WTC11 (cell line): ENCODE measurements around the gene EXOSC2. TPM values are rescaled to one million over a fixed set of nuclear protein-coding genes. Genes with fewer than 3 reads are reported as not detected.
A peak's percentile ranks its signal among the peaks of the same experiment; 100 is the strongest.

Experiments used
- ATAC-seq: fragments of 200-7000 bp; cut with Tn5 transposase; 2 replicates; pipeline ENCODE4 v1.10.0; 2021; ENCODE audit warnings: mild to moderate bottlenecking, moderate library complexity
- CTCF ChIA-PET: fragments of 300-600 bp; sonication (Branson Sonifier 250); formaldehyde crosslinking; loops from one replicate; lab custom pipeline; 2021; ENCODE audit warnings: antibody characterized with exemption; lab: Charles Lee
- POLR2A ChIA-PET: fragments of 350-600 bp; sonication (Branson Sonifier 250); formaldehyde crosslinking; loops from one replicate; lab custom pipeline; 2021; ENCODE audit warnings: antibody characterized with exemption; lab: Charles Lee
- DNase-seq: peaks from one replicate; pipeline ENCODE4 v3.0.0; 2021; ENCODE audit warnings: low spot score
- H3K27ac Mint-ChIP-seq: 2 replicates; pipeline ENCODE4 v1.8.0; 2021; ENCODE audit warnings: mixed read lengths
- H3K27me3 Mint-ChIP-seq: 2 replicates; pipeline ENCODE4 v1.8.0; 2021; ENCODE audit warnings: low read depth, mild to moderate bottlenecking, moderate library complexity, mixed read lengths
- H3K36me3 Mint-ChIP-seq: 2 replicates; pipeline ENCODE4 v1.8.0; 2021; ENCODE audit warnings: mixed read lengths
- H3K4me1 Mint-ChIP-seq: 2 replicates; pipeline ENCODE4 v1.8.0; 2022; ENCODE audit warnings: mixed read lengths
- H3K4me3 Mint-ChIP-seq: 2 replicates; pipeline ENCODE4 v1.8.0; 2021; ENCODE audit warnings: mild to moderate bottlenecking, moderate library complexity, mixed read lengths
- H3K9me3 Mint-ChIP-seq: 2 replicates; pipeline ENCODE4 v1.8.0; 2021; ENCODE audit warnings: mixed read lengths
- ATF6 ChIP-seq: sonication (generic); formaldehyde crosslinking; IDR thresholded peaks from 2 replicates; pipeline ENCODE4 v1.8.1; 2023; ENCODE audit warnings: mild to moderate bottlenecking, missing genetic modification reagents
- E2F5 ChIP-seq: sonication (generic); formaldehyde crosslinking; IDR thresholded peaks from 2 replicates; pipeline ENCODE4 v1.8.1; 2022; ENCODE audit warnings: mild to moderate bottlenecking, moderate library complexity, missing genetic modification reagents
- GRHL2 ChIP-seq: fragments of 250-450 bp; sonication (Bioruptor Pico); IDR thresholded peaks from 2 replicates; pipeline ENCODE4 v1.8.0; 2022; ENCODE audit warnings: mild to moderate bottlenecking, moderate library complexity; ENCODE audit not compliant: insufficient replicate concordance, severe bottlenecking
- MXD4 ChIP-seq: fragments of 250-450 bp; sonication (Bioruptor Pico); IDR thresholded peaks from 2 replicates; pipeline ENCODE4 v1.8.0; 2021; ENCODE audit warnings: mild to moderate bottlenecking, moderate library complexity, borderline replicate concordance
- NR1H2 ChIP-seq: sonication (generic); formaldehyde crosslinking; IDR thresholded peaks from 2 replicates; pipeline ENCODE4 v1.9.0; 2021; ENCODE audit warnings: mild to moderate bottlenecking, moderate library complexity, missing genetic modification reagents
- NR2C2 ChIP-seq: sonication (generic); formaldehyde crosslinking; IDR thresholded peaks from 2 replicates; pipeline ENCODE4 v1.8.0; 2022; ENCODE audit warnings: mild to moderate bottlenecking, missing genetic modification reagents
- NR3C1 ChIP-seq: sonication (generic); formaldehyde crosslinking; conservative IDR thresholded peaks from 2 replicates; pipeline ENCODE4 v1.8.1; 2023; ENCODE audit warnings: low read depth, mild to moderate bottlenecking, missing genetic modification reagents
- STAT6 ChIP-seq: sonication (generic); formaldehyde crosslinking; conservative IDR thresholded peaks from 2 replicates; pipeline ENCODE4 v1.8.1; 2023; ENCODE audit warnings: mild to moderate bottlenecking, low read depth, missing genetic modification reagents, moderate library complexity
- TEAD4 ChIP-seq: sonication (generic); formaldehyde crosslinking; IDR thresholded peaks from 2 replicates; pipeline ENCODE4 v1.8.0; 2022; ENCODE audit warnings: mild to moderate bottlenecking, missing genetic modification reagents
- ZBTB43 ChIP-seq: sonication (generic); formaldehyde crosslinking; IDR thresholded peaks from 2 replicates; pipeline ENCODE4 v1.8.1; 2023; ENCODE audit warnings: mild to moderate bottlenecking, missing genetic modification reagents
- ZMAT4 ChIP-seq: fragments of 250-450 bp; sonication (Bioruptor Pico); IDR thresholded peaks from 2 replicates; pipeline ENCODE4 v1.9.0; 2021; ENCODE audit warnings: mild to moderate bottlenecking
- ZNF232 ChIP-seq: sonication (generic); formaldehyde crosslinking; IDR thresholded peaks from 2 replicates; pipeline ENCODE4 v1.8.0; 2022; ENCODE audit warnings: mild to moderate bottlenecking, missing genetic modification reagents
- ZNF281 ChIP-seq: sonication (generic); formaldehyde crosslinking; IDR thresholded peaks from 2 replicates; pipeline ENCODE4 v1.8.0; 2023; ENCODE audit warnings: mild to moderate bottlenecking, missing genetic modification reagents
- ZNF423 ChIP-seq: fragments of 250-450 bp; sonication (Bioruptor Pico); IDR thresholded peaks from 2 replicates; pipeline ENCODE4 v2.1.2; 2022; ENCODE audit warnings: mild to moderate bottlenecking, moderate library complexity
- ZSCAN18 ChIP-seq: fragments of 250-450 bp; sonication (Bioruptor Pico); IDR thresholded peaks from 2 replicates; pipeline ENCODE4 v2.1.2; 2022; ENCODE audit warnings: mild to moderate bottlenecking, moderate library complexity
- total RNA-seq: library from RNA; stranded (reverse); gene quantifications from 3 replicates; pipeline ENCODE4 v1.2.3, GENCODE V29; 2021

Gene EXOSC2
- total RNA-seq, 1 experiment from 2014 or later, result 76.1 TPM

GRCh38 chr9:130718562-130718961 lies 25.0 kb downstream of the EXOSC2 start:
- ChIA-PET CTCF (interaction anchor here (0.7 to 1.3 kb wide), 2 partner anchors 148 to 280 kb away, joined by 3 read pairs; no protein-coding TSS in a partner anchor), POLR2A (no interaction called here)
- Mint-ChIP-seq H3K36me3 (no peaks in the 10 kb centered on the region), H3K4me1 (peaks cover 30% of the 10 kb centered on the region), H3K27ac (peak overlapping the region; percentile 52; the same call in 1 of the 2 replicates), H3K4me3 (no peak overlapping the region), H3K9me3 (no peaks in the 10 kb centered on the region), H3K27me3 (no peaks in the 10 kb centered on the region; the same call in 1 of the 2 replicates)
- ATAC-seq (no peak), DNase-seq (no peak)
- TF ChIP-seq ZNF281 (CRISPR knock-in tag) (no peak), ZMAT4 (CRISPR knock-in tag) (no peak), E2F5 (CRISPR knock-in tag) (no peak), STAT6 (CRISPR knock-in tag) (no peak), TEAD4 (no peak), ZBTB43 (CRISPR knock-in tag) (no peak), GRHL2 (CRISPR knock-in tag) (no peak), NR2C2 (CRISPR knock-in tag) (no peak)

- no peak for TF ChIP-seq NR1H2 (CRISPR knock-in tag)
- no peak for TF ChIP-seq ZNF232 (CRISPR knock-in tag)
- TF ChIP-seq NR3C1, result no peak
- TF ChIP-seq ZNF423, result no peak
- TF ChIP-seq MXD4, result no peak
- no peak for TF ChIP-seq ATF6
- TF ChIP-seq ZSCAN18, result no peak
- H3K27me3 Mint-ChIP-seq, result no peaks in the 10 kb centered on the region; the same call in 1 of the 2 replicates
- no peak overlapping the region; the same call in 1 of the 2 replicates for H3K27ac Mint-ChIP-seq
- no peak for DNase-seq
- no peaks in the 10 kb centered on the region for H3K36me3 Mint-ChIP-seq
- no peak for ATAC-seq
- no peak overlapping the region for H3K4me3 Mint-ChIP-seq
- peaks cover 8% of the 10 kb centered on the region for H3K4me1 Mint-ChIP-seq
- ChIA-PET CTCF (no interaction called here), POLR2A (no interaction called here)
- no peaks in the 10 kb centered on the region for H3K9me3 Mint-ChIP-seq
These were observed 27.2 kb downstream of the EXOSC2 start for GRCh38 chr9:130720762-130721161.
